GM12878 (cell line): ENCODE data around the gene SYCE3. TPM values are rescaled to one million over a fixed set of nuclear protein-coding genes. Genes with fewer than 3 reads are reported as not detected.
A peak's percentile ranks its signal among the peaks of the same experiment; 100 is the strongest.

Source experiments
- ATAC-seq: fragments of 200-7000 bp; cut with Tn5 transposase; 3 replicates; pipeline ENCODE4 v1.9.1; 2020; ENCODE audit warnings: mild to moderate bottlenecking, moderate library complexity
- BruUV-seq: library from RNA; stranded (reverse); fragments of 400-500 nt; replicated peaks from 2 replicates; lab custom pipeline; 2021; lab: Mats Ljungman, UMichigan
- CTCF ChIA-PET: fragments of 300-600 bp; sonication (Branson Sonifier 250); formaldehyde crosslinking; extraction: SDS; loops from one replicate; lab custom pipeline; 2021; ENCODE audit warnings: inconsistent platforms; lab: Yijun Ruan, JAX
- POLR2A ChIA-PET: fragments of 350-600 bp; formaldehyde crosslinking; extraction: SDS; loops from one replicate; lab custom pipeline; 2021; ENCODE audit warnings: inconsistent platforms; lab: Charles Lee
- RAD21 ChIA-PET: fragments of 300-600 bp; sonication (Branson Sonifier 250); formaldehyde crosslinking; loops from one replicate; lab custom pipeline; 2023; ENCODE audit warnings: antibody characterized with exemption; ENCODE audit not compliant: unreplicated experiment; lab: Charles Lee
- SMC1A ChIA-PET: fragments of 300-600 bp; sonication (Branson Sonifier 250); formaldehyde crosslinking; loops from one replicate; lab custom pipeline; 2023; ENCODE audit not compliant: unreplicated experiment, uncharacterized antibody; lab: Charles Lee
- DNase-seq: peaks from one replicate; pipeline ENCODE4 v3.0.0-alpha.2; 2011; ENCODE audit warnings: low read depth, low spot score
- FAIRE-seq: peaks from 3 replicates; lab custom pipeline; 2011; peaks lifted over from hg19 to GRCh38; lab: Jason Lieb, UNC
- H2AFZ ChIP-seq: 2 replicates; pipeline ENCODE4 v1.6.0; 2011; ENCODE audit warnings: low read depth, low read length, control low read depth; ENCODE audit not compliant: control insufficient read depth
- H3K27ac ChIP-seq: 2 replicates; pipeline ENCODE4 v1.5.1; 2011; ENCODE audit warnings: control low read depth; ENCODE audit not compliant: control insufficient read depth, insufficient read depth
- H3K27me3 ChIP-seq, 2 experiments: replicated peaks in 1 of 2; 2 replicates each; pipeline versions ENCODE4 v1.6.0 to v1.6.1; 2011; ENCODE audit warnings: low read length in 1 of 2; ENCODE audit not compliant: control insufficient read depth in 2 of 2, insufficient read depth in 2 of 2
- H3K36me3 ChIP-seq, 2 experiments: 2 replicates each; pipeline ENCODE4 v1.5.1; 2011; ENCODE audit warnings: low read length in 1 of 2; ENCODE audit not compliant: control insufficient read depth in 2 of 2, insufficient read depth in 2 of 2
- H3K4me1 ChIP-seq: 2 replicates; pipeline ENCODE4 v1.6.1; 2011; ENCODE audit warnings: mild to moderate bottlenecking, low read length, moderate library complexity, mixed read lengths; ENCODE audit not compliant: control insufficient read depth, insufficient read depth
- H3K4me2 ChIP-seq: 2 replicates; pipeline ENCODE4 v1.6.0; 2011; ENCODE audit warnings: control low read depth; ENCODE audit not compliant: control insufficient read depth, insufficient read depth
- H3K4me3 ChIP-seq: fragments of 200-600 bp; sonication (generic); 2 replicates; pipeline ENCODE4 v1.5.1; 2016
- H3K79me2 ChIP-seq: 2 replicates; pipeline ENCODE4 v1.6.0; 2011; ENCODE audit warnings: low read length; ENCODE audit not compliant: control insufficient read depth, insufficient read depth
- H3K9ac ChIP-seq: 2 replicates; pipeline ENCODE4 v1.8.0; 2011; ENCODE audit warnings: low read length, control low read depth, mixed read lengths; ENCODE audit not compliant: control insufficient read depth, insufficient read depth
- H3K9me3 ChIP-seq: replicated peaks from 3 replicates; pipeline ENCODE4 v1.5.1; 2011; ENCODE audit warnings: mild to moderate bottlenecking, low read length; ENCODE audit not compliant: control insufficient read depth, insufficient read depth
- H4K20me1 ChIP-seq: 2 replicates; pipeline ENCODE4 v1.6.0; 2011; ENCODE audit not compliant: control insufficient read depth, insufficient read depth
- NFYB ChIP-seq: IDR thresholded peaks from 2 replicates; pipeline ENCODE4 v1.6.1; 2011; ENCODE audit warnings: low read depth, mild to moderate bottlenecking, low read length, improper control_type of control experiment, moderate library complexity; ENCODE audit not compliant: insufficient read depth
- YY1 ChIP-seq: IDR thresholded peaks from 2 replicates; pipeline ENCODE4 v1.6.1; 2011; ENCODE audit warnings: low read depth, mild to moderate bottlenecking, low read length
- ZZZ3 ChIP-seq: IDR thresholded peaks from 2 replicates; pipeline ENCODE4 v1.6.1; 2011; ENCODE audit warnings: low read depth; ENCODE audit not compliant: control insufficient read depth, insufficient read length
- WGBS: methylation state at CpG from one replicate; pipeline ENCODE4 v1.1.6; 2016; ENCODE audit warnings: low lambda C conversion rate; ENCODE audit not compliant: insufficient replicate concordance, insufficient coverage; ENCODE audit errors: missing lambda C conversion rate; 5-methylcytosine and 5-hydroxymethylcytosine counted together
- in situ Hi-C: fragments of 300-500 bp; cut with MboI; formaldehyde crosslinking; loops from 9 replicates; pipeline ENCODE4 v1.14.3; 2018; ENCODE audit warnings: mixed read lengths
- intact Hi-C: fragments of 100-400 bp; cut with micrococcal nuclease; formaldehyde crosslinking; loops from one replicate; pipeline ENCODE4 v1.14.2; 2022; ENCODE audit not compliant: unreplicated experiment
- polyA plus RNA-seq, 11 experiments: library from polyadenylated mRNA; depleted of rRNA in 4 of 11; unstranded in 6 of 11; stranded (reverse) in 5 of 11; fragments of >200 nt; fragmentation: Nextera tagmentation in 4 of 11; fragmentation: Illumina TruSeq in 1 of 11; extraction: Ambion mirVana in 4 of 11; extraction: Trizol in 1 of 11; gene quantifications; 1 replicate in 1 of 11; 2 replicates in 10 of 11; pipeline versions ENCODE4 v1.2.1 to v1.2.3, GENCODE V29; 2011 to 2016; ENCODE audit warnings: inconsistent platforms in 2 of 11, missing spikeins in 2 of 11, low read depth in 1 of 11
- total RNA-seq, 4 experiments: library from RNA; depleted of rRNA in 3 of 4; stranded (reverse); fragments of >200 nt in 3 of 4; fragmentation: Illumina TruSeq in 1 of 4; extraction: Trizol in 1 of 4; gene quantifications; 2 replicates each; pipeline versions ENCODE4 v1.2.1 to v1.2.3, GENCODE V29; 2013 to 2021
- TF ChIP-seq, protein P1 (sequence below), 3 experiments: IDR thresholded peaks in 2 of 3; conservative IDR thresholded peaks in 1 of 3; 2 replicates each; pipeline ENCODE4 v1.5.1; 2011; ENCODE audit warnings: low read depth in 3 of 3, low read length in 3 of 3, mild to moderate bottlenecking in 3 of 3, control low read depth in 2 of 3, moderate library complexity in 2 of 3, inconsistent platforms in 1 of 3, mixed read lengths in 1 of 3; ENCODE audit not compliant: control insufficient read depth in 2 of 3, insufficient read depth in 1 of 3; ENCODE audit errors: extremely low read depth in 1 of 3

The SYCE3 gene
- total and polyA plus RNA-seq, 10 of the 15 experiments (the other 5 are each of a cell fraction or from before 2014, with no cell fraction given): 0.38 to 0.91 (median 0.76) TPM; not detected in 4

DNA sequence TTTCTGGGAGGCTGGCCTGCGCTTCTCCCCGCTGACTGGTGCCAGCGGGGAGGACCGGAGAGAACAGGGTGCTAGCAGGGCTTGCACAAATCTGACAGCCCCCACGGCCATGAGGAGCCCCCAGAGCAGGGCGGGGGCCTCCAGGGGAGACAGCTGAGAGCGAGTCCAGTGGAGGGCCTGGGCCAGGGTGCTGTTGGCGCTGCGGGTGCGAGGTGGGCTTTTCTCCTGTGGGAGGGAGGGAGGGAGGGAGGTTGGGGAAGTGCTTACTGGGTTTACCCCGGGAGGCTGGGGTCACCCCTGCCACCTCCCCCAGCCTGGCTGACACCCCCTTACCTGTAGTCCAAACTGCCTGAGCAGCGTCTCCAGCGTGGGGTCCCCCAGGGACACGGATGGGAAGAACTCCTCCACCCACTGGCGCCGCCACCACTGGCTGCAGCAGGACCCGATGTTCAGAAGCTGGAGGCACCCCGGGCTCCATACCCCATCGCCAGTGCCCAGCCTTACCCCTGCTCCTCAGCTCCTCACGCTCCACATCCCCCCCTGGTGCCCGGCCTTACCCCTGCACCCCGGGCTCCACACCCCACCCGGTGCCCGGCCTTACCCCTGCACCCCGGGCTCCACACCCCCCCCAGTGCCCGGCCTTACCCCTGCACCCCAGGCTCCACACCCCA lies 59.1 kb downstream of the SYCE3 start:
- Histone ChIP-seq H3K9me3 (no peaks in the 10 kb centered on the region), H4K20me1 (no peaks in the 10 kb centered on the region), H3K9ac (no peak overlapping the region), H3K27ac (no peak overlapping the region), H2AFZ (no peak overlapping the region), H3K4me2 (no peak overlapping the region), H3K4me1 (peaks cover 4% of the 10 kb centered on the region), H3K79me2 (peaks cover 17% of the 10 kb centered on the region), H3K4me3 (no peak overlapping the region), H3K27me3 (no peaks in the 10 kb centered on the region), H3K36me3 (peaks cover 4 to 8% of the 10 kb centered on the region in 2 experiments; a peak in 3 of 4 replicates)
- POLR2A ChIA-PET: no interaction called here
- intact Hi-C loops: no loop called here
- SMC1A ChIA-PET: no interaction called here
- CTCF ChIA-PET: interaction anchor here (0.5 kb wide), 1 partner anchor 52 kb away, joined by 3 read pairs; no protein-coding TSS in a partner anchor
- in situ Hi-C loops: no loop called here
- TF ChIP-seq, protein P1, sequence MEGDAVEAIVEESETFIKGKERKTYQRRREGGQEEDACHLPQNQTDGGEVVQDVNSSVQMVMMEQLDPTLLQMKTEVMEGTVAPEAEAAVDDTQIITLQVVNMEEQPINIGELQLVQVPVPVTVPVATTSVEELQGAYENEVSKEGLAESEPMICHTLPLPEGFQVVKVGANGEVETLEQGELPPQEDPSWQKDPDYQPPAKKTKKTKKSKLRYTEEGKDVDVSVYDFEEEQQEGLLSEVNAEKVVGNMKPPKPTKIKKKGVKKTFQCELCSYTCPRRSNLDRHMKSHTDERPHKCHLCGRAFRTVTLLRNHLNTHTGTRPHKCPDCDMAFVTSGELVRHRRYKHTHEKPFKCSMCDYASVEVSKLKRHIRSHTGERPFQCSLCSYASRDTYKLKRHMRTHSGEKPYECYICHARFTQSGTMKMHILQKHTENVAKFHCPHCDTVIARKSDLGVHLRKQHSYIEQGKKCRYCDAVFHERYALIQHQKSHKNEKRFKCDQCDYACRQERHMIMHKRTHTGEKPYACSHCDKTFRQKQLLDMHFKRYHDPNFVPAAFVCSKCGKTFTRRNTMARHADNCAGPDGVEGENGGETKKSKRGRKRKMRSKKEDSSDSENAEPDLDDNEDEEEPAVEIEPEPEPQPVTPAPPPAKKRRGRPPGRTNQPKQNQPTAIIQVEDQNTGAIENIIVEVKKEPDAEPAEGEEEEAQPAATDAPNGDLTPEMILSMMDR (IDR thresholded peaks at IDR 0.05 in 2 of 3, conservative IDR thresholded peaks at IDR 0.05 in 1 of 3; ENCODE audit: control insufficient read depth in 2 of 3, extremely low read depth in 1 of 3, insufficient read depth in 1 of 3, low read depth in 3 of 3, low read length in 3 of 3): peak in 1 of 3 experiments; percentile 14; a peak in 1 of 6 replicates
- no peak for TF ChIP-seq YY1
- TF ChIP-seq NFYB: no peak
- no peak for TF ChIP-seq ZZZ3
- DNase-seq: no peak
- RAD21 ChIA-PET: no interaction called here
- WGBS: 95% methylated on average over 16 of the region's 26 CpGs
- no peak for FAIRE-seq
- no peak for ATAC-seq
- BruUV-seq: no TSS peak
